Ishikawa (cell line): ENCODE measurements around the gene SLC6A5.

Experiments used
- CEBPB ChIP-seq: IDR thresholded peaks from 2 replicates; pipeline ENCODE4 v1.6.1; 2012
- CREB1 ChIP-seq: IDR thresholded peaks from 2 replicates; pipeline ENCODE4 v1.6.1; 2012; ENCODE audit warnings: low read depth
- EGR1 ChIP-seq: IDR thresholded peaks from 2 replicates; pipeline ENCODE4 v1.6.1; 2012
- EP300 ChIP-seq: IDR thresholded peaks from 2 replicates; pipeline ENCODE4 v1.6.1; 2012; ENCODE audit warnings: borderline replicate concordance
- FOXM1 ChIP-seq: IDR thresholded peaks from 2 replicates; pipeline ENCODE4 v1.6.1; 2012; ENCODE audit warnings: low read depth, borderline replicate concordance
- NFIC ChIP-seq: IDR thresholded peaks from 2 replicates; pipeline ENCODE4 v1.6.1; 2012
- RAD21 ChIP-seq: IDR thresholded peaks from 2 replicates; pipeline ENCODE4 v1.6.1; 2012; ENCODE audit warnings: low read depth
- TAF1 ChIP-seq: IDR thresholded peaks from 2 replicates; pipeline ENCODE4 v1.6.1; 2012; ENCODE audit warnings: low read depth, mild to moderate bottlenecking
- TCF12 ChIP-seq: IDR thresholded peaks from 2 replicates; pipeline ENCODE4 v1.6.1; 2012; ENCODE audit warnings: low read depth
- YY1 ChIP-seq: IDR thresholded peaks from 2 replicates; pipeline ENCODE4 v1.6.1; 2012; ENCODE audit warnings: low read depth
- TF ChIP-seq, protein P1 (sequence below): IDR thresholded peaks from 2 replicates; pipeline ENCODE4 v1.6.1; 2012
- TF ChIP-seq, protein P2 (sequence below): IDR thresholded peaks from 2 replicates; pipeline ENCODE4 v1.6.1; 2012
- TF ChIP-seq, protein P3 (sequence below): IDR thresholded peaks from 2 replicates; pipeline ENCODE4 v1.6.1; 2012; ENCODE audit warnings: low read depth, mild to moderate bottlenecking

DNA sequence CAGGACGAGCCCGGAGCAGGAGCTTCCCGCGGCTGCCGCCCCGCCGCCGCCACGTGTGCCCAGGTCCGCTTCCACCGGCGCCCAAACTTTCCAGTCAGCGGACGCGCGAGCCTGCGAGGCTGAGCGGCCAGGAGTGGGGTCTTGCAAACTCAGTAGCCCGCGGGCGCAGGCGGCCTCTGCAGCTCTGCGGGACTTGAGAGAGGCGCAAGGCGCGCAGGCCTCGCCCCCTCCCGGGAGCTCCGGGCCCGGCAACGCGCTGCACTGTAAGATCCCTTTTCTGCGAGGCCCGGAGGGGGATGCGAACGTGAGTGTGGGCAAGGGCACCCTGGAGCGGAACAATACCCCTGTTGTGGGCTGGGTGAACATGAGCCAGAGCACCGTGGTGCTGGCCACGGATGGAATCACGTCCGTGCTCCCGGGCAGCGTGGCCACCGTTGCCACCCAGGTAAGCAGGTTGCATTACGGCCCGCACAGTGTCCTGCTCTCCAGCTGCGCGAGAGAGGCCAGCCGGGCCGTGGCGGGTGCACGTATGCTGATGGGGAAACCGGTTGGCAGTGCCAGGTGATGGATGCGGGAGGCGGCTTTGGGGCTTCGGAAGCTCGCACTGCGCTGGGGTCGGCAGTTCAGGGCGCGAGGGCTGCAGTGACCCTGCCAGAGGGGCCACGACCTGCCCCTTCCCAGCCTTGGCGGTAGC is 2.0 kb downstream of the SLC6A5 start:
- TF ChIP-seq CEBPB: no peak
- no peak for TF ChIP-seq FOXM1
- TF ChIP-seq, protein P1, sequence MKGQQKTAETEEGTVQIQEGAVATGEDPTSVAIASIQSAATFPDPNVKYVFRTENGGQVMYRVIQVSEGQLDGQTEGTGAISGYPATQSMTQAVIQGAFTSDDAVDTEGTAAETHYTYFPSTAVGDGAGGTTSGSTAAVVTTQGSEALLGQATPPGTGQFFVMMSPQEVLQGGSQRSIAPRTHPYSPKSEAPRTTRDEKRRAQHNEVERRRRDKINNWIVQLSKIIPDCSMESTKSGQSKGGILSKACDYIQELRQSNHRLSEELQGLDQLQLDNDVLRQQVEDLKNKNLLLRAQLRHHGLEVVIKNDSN: no peak
- TF ChIP-seq, protein P2, sequence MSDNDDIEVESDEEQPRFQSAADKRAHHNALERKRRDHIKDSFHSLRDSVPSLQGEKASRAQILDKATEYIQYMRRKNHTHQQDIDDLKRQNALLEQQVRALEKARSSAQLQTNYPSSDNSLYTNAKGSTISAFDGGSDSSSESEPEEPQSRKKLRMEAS: no peak
- no peak for TF ChIP-seq EP300
- TF ChIP-seq, protein P3, sequence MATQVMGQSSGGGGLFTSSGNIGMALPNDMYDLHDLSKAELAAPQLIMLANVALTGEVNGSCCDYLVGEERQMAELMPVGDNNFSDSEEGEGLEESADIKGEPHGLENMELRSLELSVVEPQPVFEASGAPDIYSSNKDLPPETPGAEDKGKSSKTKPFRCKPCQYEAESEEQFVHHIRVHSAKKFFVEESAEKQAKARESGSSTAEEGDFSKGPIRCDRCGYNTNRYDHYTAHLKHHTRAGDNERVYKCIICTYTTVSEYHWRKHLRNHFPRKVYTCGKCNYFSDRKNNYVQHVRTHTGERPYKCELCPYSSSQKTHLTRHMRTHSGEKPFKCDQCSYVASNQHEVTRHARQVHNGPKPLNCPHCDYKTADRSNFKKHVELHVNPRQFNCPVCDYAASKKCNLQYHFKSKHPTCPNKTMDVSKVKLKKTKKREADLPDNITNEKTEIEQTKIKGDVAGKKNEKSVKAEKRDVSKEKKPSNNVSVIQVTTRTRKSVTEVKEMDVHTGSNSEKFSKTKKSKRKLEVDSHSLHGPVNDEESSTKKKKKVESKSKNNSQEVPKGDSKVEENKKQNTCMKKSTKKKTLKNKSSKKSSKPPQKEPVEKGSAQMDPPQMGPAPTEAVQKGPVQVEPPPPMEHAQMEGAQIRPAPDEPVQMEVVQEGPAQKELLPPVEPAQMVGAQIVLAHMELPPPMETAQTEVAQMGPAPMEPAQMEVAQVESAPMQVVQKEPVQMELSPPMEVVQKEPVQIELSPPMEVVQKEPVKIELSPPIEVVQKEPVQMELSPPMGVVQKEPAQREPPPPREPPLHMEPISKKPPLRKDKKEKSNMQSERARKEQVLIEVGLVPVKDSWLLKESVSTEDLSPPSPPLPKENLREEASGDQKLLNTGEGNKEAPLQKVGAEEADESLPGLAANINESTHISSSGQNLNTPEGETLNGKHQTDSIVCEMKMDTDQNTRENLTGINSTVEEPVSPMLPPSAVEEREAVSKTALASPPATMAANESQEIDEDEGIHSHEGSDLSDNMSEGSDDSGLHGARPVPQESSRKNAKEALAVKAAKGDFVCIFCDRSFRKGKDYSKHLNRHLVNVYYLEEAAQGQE: no peak; the same call in 1 of the 2 replicates
- TF ChIP-seq NFIC: no peak
- TF ChIP-seq TAF1: no peak
- no peak for TF ChIP-seq EGR1
- TF ChIP-seq TCF12: no peak
- TF ChIP-seq CREB1: no peak
- TF ChIP-seq RAD21: no peak
- TF ChIP-seq YY1: no peak
